Sigmoid colon (tissue), 4 donors: ENCODE results near the gene CSNK2A1.

ENCODE experiments used
- CTCF ChIP-seq, 4 experiments: fragments of 450-650 bp in 3 of 4; fragments of 200-600 bp in 1 of 4; IDR thresholded peaks; one replicate each; pipeline ENCODE4 v1.5.1; 2016 to 2019; ENCODE audit warnings: antibody characterized with exemption in 4 of 4, mild to moderate bottlenecking in 3 of 4, moderate library complexity in 2 of 4
- EP300 ChIP-seq, 4 donors: sonication (generic); formaldehyde crosslinking; IDR thresholded peaks; one replicate each; pipeline ENCODE4 v1.6.1; 2017; ENCODE audit warnings: antibody characterized with exemption in 4 of 4
- POLR2A ChIP-seq, 2 donors: fragments of 450-650 bp; IDR thresholded peaks; one replicate each; pipeline ENCODE4 v1.6.1; 2016; ENCODE audit warnings: antibody characterized with exemption in 2 of 2, mild to moderate bottlenecking in 2 of 2, moderate library complexity in 2 of 2

- TF ChIP-seq CTCF (IDR thresholded peaks at IDR 0.05) (no peak), POLR2A (IDR thresholded peaks at IDR 0.05) (no peak), EP300 (IDR thresholded peaks at IDR 0.05) (no peak)
Observed at GRCh38 chr20:535958-536357, 7.6 kb downstream of the CSNK2A1 start.
